ENCODE data around the gene CSPG4. TPM values are rescaled to one million over a fixed set of nuclear protein-coding genes. Genes with fewer than 3 reads are reported as not detected.
"Not testable (repeated sequence)": the region's sequence is repeated elsewhere in the genome, so short reads cannot be mapped to it uniquely, and the experiment has no call there.

CSPG4 gene
- total RNA-seq, 1 experiment from 2014 or later = not detected

GRCh38 chr15:75694241-75695182 is 18.1 kb downstream of the CSPG4 start:
- no peaks in the 10 kb centered on the region for H3K27me3 ChIP-seq (ENCODE audit: low read length)
- H3K9ac ChIP-seq (ENCODE audit: low read length) = no peak overlapping the region
- H3K4me2 ChIP-seq (ENCODE audit: low read depth, low read length, poor library complexity, severe bottlenecking) = no peak overlapping the region
- H2AFZ ChIP-seq (ENCODE audit: low read length) = no peak overlapping the region
- no peaks in the 10 kb centered on the region for H3K9me3 ChIP-seq (ENCODE audit: low read length)
- H3K9me2 ChIP-seq (replicated peaks; ENCODE audit: insufficient read depth, low read length) = no peaks in the 10 kb centered on the region
- DNase-seq = peak; percentile 63
- H3K36me3 ChIP-seq (ENCODE audit: insufficient read depth, low read length) = no peaks in the 10 kb centered on the region
- H4K20me1 ChIP-seq (ENCODE audit: insufficient read depth, low read depth, low read length) = no peaks in the 10 kb centered on the region
- H3K27ac ChIP-seq (ENCODE audit: low read length) = no peak overlapping the region
- H3K4me1 ChIP-seq (ENCODE audit: low read length) = no peaks in the 10 kb centered on the region; the same call in none of the 2 replicates
- H3K79me2 ChIP-seq (ENCODE audit: low read length) = no peaks in the 10 kb centered on the region
- no peak overlapping the region for H3K4me3 ChIP-seq (ENCODE audit: low read length)

- no peak overlapping the region for H3K9ac ChIP-seq (ENCODE audit: low read length)
- H3K27me3 ChIP-seq (ENCODE audit: low read length) = no peaks in the 10 kb centered on the region
- H2AFZ ChIP-seq (ENCODE audit: low read length) = no peak overlapping the region
- H4K20me1 ChIP-seq (ENCODE audit: insufficient read depth, low read depth, low read length) = no peaks in the 10 kb centered on the region
- no peaks in the 10 kb centered on the region for H3K9me2 ChIP-seq (replicated peaks; ENCODE audit: insufficient read depth, low read length)
- H3K4me3 ChIP-seq (ENCODE audit: low read length) = no peak overlapping the region
- no peak overlapping the region for H3K4me2 ChIP-seq (ENCODE audit: low read depth, low read length, poor library complexity, severe bottlenecking)
- no peak overlapping the region for H3K27ac ChIP-seq (ENCODE audit: low read length)
- H3K4me1 ChIP-seq (ENCODE audit: low read length) = no peaks in the 10 kb centered on the region; the same call in 1 of the 2 replicates
- no peaks in the 10 kb centered on the region for H3K79me2 ChIP-seq (ENCODE audit: low read length)
- no peaks in the 10 kb centered on the region for H3K9me3 ChIP-seq (ENCODE audit: low read length)
- H3K36me3 ChIP-seq (ENCODE audit: insufficient read depth, low read length) = no peaks in the 10 kb centered on the region
- no peak for DNase-seq
Observed at GRCh38 chr15:75693501-75694240, 19.0 kb downstream of the CSPG4 start.

GRCh38 chr15:75693028-75693427 is 19.6 kb downstream of the CSPG4 start:
- H3K79me2 ChIP-seq (ENCODE audit: low read length); H3K4me3 ChIP-seq (ENCODE audit: low read length); H2AFZ ChIP-seq (ENCODE audit: low read length); H4K20me1 ChIP-seq (ENCODE audit: insufficient read depth, low read depth, low read length); H3K36me3 ChIP-seq (ENCODE audit: insufficient read depth, low read length); DNase-seq; H3K27me3 ChIP-seq (ENCODE audit: low read length); H3K9ac ChIP-seq (ENCODE audit: low read length); H3K4me2 ChIP-seq (ENCODE audit: low read depth, low read length, poor library complexity, severe bottlenecking); H3K9me3 ChIP-seq (ENCODE audit: low read length); H3K4me1 ChIP-seq (ENCODE audit: low read length); H3K27ac ChIP-seq (ENCODE audit: low read length); H3K9me2 ChIP-seq (replicated peaks; ENCODE audit: insufficient read depth, low read length): not testable (repeated sequence)

GRCh38 chr15:75692311-75692710 is 20.3 kb downstream of the CSPG4 start:
- not testable (repeated sequence) for DNase-seq; H3K4me2 ChIP-seq (ENCODE audit: low read depth, low read length, poor library complexity, severe bottlenecking); H4K20me1 ChIP-seq (ENCODE audit: insufficient read depth, low read depth, low read length); H3K9me3 ChIP-seq (ENCODE audit: low read length); H3K79me2 ChIP-seq (ENCODE audit: low read length); H3K36me3 ChIP-seq (ENCODE audit: insufficient read depth, low read length); H3K27ac ChIP-seq (ENCODE audit: low read length); H3K27me3 ChIP-seq (ENCODE audit: low read length); H2AFZ ChIP-seq (ENCODE audit: low read length); H3K9me2 ChIP-seq (replicated peaks; ENCODE audit: insufficient read depth, low read length); H3K4me1 ChIP-seq (ENCODE audit: low read length); H3K9ac ChIP-seq (ENCODE audit: low read length); H3K4me3 ChIP-seq (ENCODE audit: low read length)

- H3K9ac ChIP-seq (ENCODE audit: low read length); H3K27me3 ChIP-seq (ENCODE audit: low read length); H2AFZ ChIP-seq (ENCODE audit: low read length); H3K4me3 ChIP-seq (ENCODE audit: low read length); H3K9me3 ChIP-seq (ENCODE audit: low read length); H3K36me3 ChIP-seq (ENCODE audit: insufficient read depth, low read length); H3K9me2 ChIP-seq (replicated peaks; ENCODE audit: insufficient read depth, low read length); H3K79me2 ChIP-seq (ENCODE audit: low read length); DNase-seq; H4K20me1 ChIP-seq (ENCODE audit: insufficient read depth, low read depth, low read length); H3K4me1 ChIP-seq (ENCODE audit: low read length); H3K4me2 ChIP-seq (ENCODE audit: low read depth, low read length, poor library complexity, severe bottlenecking); H3K27ac ChIP-seq (ENCODE audit: low read length): not testable (repeated sequence)
Observed at GRCh38 chr15:75689429-75689828, 23.2 kb downstream of the CSPG4 start.

- no peak overlapping the region for H3K4me3 ChIP-seq (ENCODE audit: low read length)
- no peak overlapping the region for H3K9ac ChIP-seq (ENCODE audit: low read length)
- H2AFZ ChIP-seq (ENCODE audit: low read length) = no peak overlapping the region
- no peak overlapping the region for H3K4me2 ChIP-seq (ENCODE audit: low read depth, low read length, poor library complexity, severe bottlenecking)
- H3K79me2 ChIP-seq (ENCODE audit: low read length) = no peaks in the 10 kb centered on the region
- H3K27me3 ChIP-seq (ENCODE audit: low read length) = no peaks in the 10 kb centered on the region
- H3K36me3 ChIP-seq (ENCODE audit: insufficient read depth, low read length) = no peaks in the 10 kb centered on the region
- no peaks in the 10 kb centered on the region; the same call in 1 of the 2 replicates for H3K4me1 ChIP-seq (ENCODE audit: low read length)
- no peaks in the 10 kb centered on the region for H4K20me1 ChIP-seq (ENCODE audit: insufficient read depth, low read depth, low read length)
- no peak for DNase-seq
- H3K9me2 ChIP-seq (replicated peaks; ENCODE audit: insufficient read depth, low read length) = no peaks in the 10 kb centered on the region
- no peaks in the 10 kb centered on the region for H3K9me3 ChIP-seq (ENCODE audit: low read length)
- no peak overlapping the region for H3K27ac ChIP-seq (ENCODE audit: low read length)
Observed at GRCh38 chr15:75688831-75689230, 23.8 kb downstream of the CSPG4 start.

GRCh38 chr15:75688278-75688557 is 24.4 kb downstream of the CSPG4 start:
- Histone ChIP-seq H3K27ac (ENCODE audit: low read length) (no peak overlapping the region), H2AFZ (ENCODE audit: low read length) (no peak overlapping the region), H4K20me1 (ENCODE audit: insufficient read depth, low read depth, low read length) (no peaks in the 10 kb centered on the region), H3K27me3 (ENCODE audit: low read length) (no peaks in the 10 kb centered on the region), H3K9ac (ENCODE audit: low read length) (no peak overlapping the region), H3K9me2 (replicated peaks; ENCODE audit: insufficient read depth, low read length) (no peaks in the 10 kb centered on the region), H3K4me2 (ENCODE audit: low read depth, low read length, poor library complexity, severe bottlenecking) (no peak overlapping the region), H3K79me2 (ENCODE audit: low read length) (no peaks in the 10 kb centered on the region), H3K4me3 (ENCODE audit: low read length) (no peak overlapping the region), H3K36me3 (ENCODE audit: insufficient read depth, low read length) (no peaks in the 10 kb centered on the region), H3K4me1 (ENCODE audit: low read length) (peaks cover 4% of the 10 kb centered on the region; the same call in 1 of the 2 replicates), H3K9me3 (ENCODE audit: low read length) (no peaks in the 10 kb centered on the region)
- DNase-seq = no peak

- Histone ChIP-seq H3K9ac (ENCODE audit: low read length) (no peak overlapping the region), H3K4me1 (ENCODE audit: low read length) (peaks cover 4% of the 10 kb centered on the region; the same call in 1 of the 2 replicates), H3K4me2 (ENCODE audit: low read depth, low read length, poor library complexity, severe bottlenecking) (no peak overlapping the region), H3K27me3 (ENCODE audit: low read length) (no peaks in the 10 kb centered on the region), H3K9me2 (replicated peaks; ENCODE audit: insufficient read depth, low read length) (no peaks in the 10 kb centered on the region), H3K27ac (ENCODE audit: low read length) (no peak overlapping the region), H3K9me3 (ENCODE audit: low read length) (no peaks in the 10 kb centered on the region), H3K4me3 (ENCODE audit: low read length) (no peak overlapping the region), H3K79me2 (ENCODE audit: low read length) (no peaks in the 10 kb centered on the region), H4K20me1 (ENCODE audit: insufficient read depth, low read depth, low read length) (no peaks in the 10 kb centered on the region), H3K36me3 (ENCODE audit: insufficient read depth, low read length) (no peaks in the 10 kb centered on the region), H2AFZ (ENCODE audit: low read length) (no peak overlapping the region)
- no peak for DNase-seq
Observed at GRCh38 chr15:75687486-75688277, 25.0 kb downstream of the CSPG4 start.
